ENCODE results near the gene RPL10A.

RPL10A gene

DNA sequence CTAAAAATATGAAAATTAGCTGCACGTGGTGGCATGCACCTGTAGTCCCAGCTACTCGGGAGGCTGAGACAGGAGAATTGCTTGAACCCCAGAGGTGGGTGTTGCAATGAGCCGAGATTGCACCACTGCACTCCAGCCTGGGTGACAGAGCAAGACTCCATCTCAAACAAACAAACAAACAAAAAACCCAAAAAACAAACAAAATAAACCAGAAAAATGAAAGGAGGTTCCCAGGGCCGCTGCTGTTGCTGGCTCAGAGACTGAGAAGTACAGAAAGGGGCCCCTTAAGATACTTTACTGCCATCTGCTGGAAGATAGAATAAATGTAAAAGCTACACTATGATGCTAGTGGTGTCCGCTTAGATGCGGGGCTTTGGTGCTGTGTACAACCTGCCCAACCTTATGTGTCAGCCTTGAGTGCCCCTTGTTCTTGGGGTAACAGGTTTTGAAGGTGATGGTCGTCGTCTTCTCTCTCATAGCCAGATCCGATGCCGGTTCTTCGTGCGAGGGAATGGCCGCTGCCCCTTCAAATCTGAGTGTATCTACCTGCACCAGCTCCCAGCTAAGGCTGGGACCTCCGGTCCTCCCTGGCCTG is 18.8 kb upstream of the RPL10A start:
- peak; percentile 6 for DNase-seq

DNA sequence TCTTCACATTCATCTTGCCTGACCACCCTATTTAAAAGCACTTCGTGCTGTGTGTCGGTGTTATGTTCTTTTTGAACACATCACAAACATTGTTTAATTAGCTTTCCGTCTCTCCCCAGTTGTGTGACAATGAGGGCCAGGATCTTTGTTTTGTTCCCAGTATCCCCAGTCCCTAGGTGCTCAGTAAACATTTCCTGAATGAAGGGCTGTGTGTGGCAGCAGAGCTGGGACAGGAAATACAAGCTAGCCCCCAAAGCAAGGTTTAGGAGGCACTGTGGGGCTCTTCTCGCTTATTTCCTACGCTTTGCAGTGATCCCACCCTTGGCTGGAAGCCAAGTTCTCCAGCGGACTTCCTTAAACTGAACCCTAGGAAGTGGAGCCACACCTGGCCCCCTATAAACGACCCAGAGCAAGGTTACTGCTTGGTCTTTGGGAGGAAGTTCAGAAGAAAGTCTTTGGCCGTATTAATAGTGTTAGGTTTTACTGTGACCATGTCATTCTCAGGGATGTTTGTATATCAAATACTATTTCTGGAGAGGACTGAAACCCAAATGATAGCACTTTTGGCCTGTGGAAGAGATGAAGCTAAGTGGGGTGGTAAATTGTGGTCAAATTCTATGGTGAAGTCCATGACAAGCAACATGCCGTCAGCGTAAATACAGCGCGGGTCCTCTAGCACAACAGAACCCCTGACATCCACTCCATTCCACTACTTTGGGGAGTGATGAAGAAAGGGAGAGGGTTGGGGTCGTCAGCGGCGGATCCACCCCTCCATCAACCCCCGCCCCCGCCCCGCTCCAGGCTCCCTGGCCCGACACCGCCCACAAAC is 16.6 kb upstream of the RPL10A start:
- DNase-seq: no peak

DNA sequence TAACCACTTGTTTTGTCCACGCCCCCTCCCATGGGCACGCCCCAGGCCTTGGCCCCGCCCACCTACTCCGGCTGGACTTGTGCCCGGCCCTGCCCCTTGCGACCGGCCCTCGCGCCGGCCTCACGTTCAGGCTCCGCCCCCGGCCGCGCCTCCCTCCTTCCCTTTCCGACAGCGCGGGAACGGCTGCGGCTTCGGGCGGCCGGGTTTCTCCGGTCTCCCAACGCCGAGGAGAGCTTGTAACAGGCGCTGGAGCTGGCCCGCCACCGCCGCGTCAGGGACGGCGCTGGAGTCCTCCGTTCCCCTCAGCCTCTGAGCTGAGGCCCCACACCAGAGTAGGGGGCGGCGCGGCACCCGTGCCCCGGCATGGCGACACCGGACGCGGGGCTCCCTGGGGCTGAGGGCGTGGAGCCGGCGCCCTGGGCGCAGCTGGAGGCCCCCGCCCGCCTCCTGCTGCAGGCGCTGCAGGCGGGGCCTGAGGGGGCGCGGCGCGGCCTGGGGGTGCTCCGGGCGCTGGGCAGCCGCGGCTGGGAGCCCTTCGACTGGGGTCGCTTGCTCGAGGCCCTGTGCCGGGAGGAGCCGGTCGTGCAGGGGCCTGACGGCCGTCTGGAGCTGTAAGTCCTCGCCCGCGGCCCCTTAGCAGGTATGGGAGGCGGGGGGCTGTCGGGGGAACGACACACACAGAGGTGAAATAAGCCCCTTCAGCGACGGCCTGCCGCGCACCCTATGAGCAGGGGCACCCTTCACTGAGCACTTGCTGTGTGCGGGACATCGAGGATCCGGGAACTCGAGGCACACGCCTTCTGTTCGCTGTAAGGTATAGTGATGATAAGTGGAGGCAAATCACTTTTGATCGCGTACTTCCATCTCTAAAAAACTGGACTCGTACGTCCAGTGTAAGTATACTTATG is 15.8 kb upstream of the RPL10A start, which contains the start of gene FANCE:
TSS of gene FANCE (plus strand) at position 156 of the 908 bp plus-strand sequence. CDS start at position 364, 208 bp downstream.
- peak; percentile 58 for DNase-seq

DNA sequence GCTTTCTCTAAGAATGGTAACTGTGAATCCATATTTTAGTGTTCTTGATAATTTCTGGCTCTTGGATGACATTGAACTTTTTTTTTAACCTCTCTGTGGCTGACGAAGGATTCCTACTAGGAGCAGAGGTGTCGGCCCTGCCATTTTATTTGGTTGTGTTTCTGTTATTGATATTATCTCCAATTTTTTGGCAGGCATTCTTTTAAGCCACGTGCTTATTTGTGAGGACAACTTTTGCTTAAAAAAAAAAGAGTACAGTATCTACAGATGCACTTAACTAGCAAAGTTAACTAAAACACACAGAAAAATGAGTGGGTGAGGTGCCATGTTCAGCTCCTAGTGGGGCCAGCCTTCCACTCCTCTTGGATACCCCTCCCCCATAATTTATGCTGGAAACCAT is 15.0 kb upstream of the RPL10A start:
- DNase-seq: no peak

DNA sequence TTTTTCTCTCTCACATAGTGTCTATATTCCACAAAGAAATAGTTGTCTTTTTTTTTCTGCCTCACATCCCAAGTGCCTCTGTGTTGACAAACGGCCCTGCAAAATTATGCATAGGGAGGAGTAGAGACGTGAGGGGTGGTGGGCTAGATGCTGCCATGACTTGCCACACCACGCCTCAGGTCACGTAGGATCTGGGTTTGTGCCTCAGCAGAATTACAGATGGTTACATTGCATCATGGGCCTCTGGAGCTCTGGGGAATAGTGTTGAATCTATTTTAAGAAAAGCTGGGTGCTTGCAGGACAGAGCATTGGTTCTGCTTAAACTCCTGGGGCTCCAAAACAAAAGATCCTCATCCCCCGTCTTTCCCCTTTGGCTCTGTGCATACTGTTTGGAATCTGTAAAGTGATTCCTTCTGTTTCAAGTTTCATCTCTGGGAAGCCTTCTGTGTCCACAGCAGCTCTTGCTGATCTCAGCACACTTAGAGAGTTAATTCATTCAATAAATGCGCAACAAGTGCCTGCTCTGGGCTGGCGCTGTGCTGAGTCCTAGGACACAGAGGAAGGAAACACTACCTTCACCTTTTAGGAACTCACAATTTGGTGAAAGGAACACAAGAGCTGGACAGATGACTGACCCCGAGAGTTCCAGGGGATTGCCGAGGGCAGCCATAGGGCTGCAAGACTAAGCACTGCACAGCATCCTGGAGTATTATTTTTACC is 13.7 kb upstream of the RPL10A start:
- DNase-seq: no peak

DNA sequence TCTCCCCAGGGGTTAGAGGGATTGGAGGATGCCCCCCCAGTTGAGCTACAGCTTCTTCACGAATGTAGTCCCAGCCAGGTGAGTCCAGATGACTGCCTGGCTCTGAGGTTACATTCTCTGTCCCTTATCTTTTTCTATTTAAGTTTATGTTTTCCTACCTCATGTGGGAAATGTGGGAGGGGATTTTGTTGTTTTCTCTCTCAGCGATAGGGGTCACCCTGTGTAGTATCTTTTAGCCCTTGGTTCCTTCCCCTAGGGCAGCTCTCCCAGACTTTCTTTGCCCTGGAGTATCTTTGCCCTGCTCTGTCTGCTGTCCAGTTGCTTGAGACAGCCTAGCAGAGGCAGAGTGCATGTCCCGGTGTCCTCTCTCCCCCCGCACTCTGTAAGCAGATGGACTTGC is 10.3 kb upstream of the RPL10A start:
- no peak for DNase-seq

DNA sequence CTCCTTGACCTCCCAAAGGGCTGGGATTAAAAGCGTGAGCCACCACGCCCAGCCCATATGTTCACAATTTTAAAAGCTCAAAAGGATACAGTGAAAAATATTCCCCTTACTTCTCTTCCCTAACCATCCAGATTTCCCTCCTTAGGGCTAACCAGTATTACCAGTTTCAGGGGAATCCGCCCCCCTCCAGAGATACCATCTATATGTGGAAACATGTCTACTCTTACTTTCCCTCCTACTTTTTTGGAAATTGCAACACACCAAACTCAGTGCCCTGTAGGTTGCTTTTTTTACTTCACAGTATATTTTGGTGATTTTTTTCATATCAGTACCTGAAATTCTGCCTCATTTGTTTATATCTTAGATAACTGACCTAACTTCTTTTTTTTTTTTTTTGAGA is 6.9 kb upstream of the RPL10A start:
- DNase-seq: no peak

DNA sequence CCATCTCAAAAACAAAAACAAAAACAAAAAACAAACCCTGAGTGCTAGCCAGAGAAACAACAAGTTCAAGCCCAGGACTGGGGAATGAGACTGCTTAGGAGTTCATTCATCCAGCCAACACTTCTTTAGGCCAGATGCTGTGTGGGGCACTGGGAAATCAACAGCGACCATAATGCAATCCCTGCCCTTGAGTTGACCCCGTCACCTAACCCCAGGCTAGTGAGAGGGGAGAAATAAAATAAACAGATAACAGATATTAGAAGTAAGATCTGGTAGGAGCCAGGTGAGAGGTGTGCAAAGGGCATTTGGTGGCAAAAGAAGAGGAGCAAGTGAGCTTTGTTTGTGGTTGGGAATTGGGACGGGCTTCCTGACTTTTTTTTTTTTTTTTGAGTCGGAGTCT is 4.9 kb upstream of the RPL10A start:
- DNase-seq: no peak

DNA sequence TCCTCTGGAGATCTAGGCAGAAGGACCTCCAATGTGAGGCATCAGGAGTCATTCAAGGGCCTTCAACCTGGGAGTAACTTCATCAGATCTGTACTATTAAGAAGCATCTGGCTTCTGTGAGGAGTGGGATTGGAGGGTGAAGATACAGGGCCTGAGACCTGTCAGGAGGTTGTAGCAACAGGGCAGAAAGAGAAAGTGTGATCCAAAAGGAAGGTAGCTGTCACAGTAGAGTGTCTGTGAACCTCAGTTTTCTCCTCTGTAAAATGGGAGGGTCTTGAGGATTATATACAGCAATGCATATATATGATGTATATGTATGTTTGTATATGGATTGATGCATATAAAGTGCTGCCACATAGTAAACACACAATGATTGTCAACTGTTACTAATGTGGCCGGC is 2.6 kb upstream of the RPL10A start:
- no peak for DNase-seq

DNA sequence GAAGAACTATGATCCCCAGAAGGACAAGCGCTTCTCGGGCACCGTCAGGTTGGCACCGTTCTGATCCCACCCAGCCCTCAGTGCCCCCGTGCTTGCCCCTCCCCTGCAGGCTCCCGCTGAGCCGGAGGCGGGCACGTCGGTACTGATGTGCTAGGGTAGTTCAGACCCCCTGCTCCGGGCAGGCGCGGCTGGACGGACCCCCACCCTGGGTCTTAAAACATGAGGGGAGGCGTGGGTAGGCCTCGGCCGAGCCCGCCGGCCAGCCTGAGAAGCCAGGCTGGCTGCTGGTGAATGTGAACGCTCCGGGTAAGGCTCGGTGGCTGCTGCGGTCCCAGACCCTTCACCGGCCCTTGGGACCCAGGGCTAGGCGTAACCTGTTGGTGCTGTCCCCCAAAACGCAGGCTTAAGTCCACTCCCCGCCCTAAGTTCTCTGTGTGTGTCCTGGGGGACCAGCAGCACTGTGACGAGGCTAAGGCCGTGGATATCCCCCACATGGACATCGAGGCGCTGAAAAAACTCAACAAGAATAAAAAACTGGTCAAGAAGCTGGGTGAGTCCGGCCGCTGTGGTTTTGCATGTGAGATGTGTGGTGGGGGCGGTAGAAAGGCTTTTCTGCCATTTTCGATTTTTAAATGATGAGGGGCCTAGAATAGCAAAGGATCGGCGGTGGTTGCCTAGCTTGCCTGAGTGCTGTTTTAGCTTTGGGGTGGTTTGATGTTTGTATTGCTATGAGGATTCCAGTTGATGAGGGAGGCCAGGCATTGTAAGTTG is 964 bp downstream of the RPL10A start:
- DNase-seq: no peak

DNA sequence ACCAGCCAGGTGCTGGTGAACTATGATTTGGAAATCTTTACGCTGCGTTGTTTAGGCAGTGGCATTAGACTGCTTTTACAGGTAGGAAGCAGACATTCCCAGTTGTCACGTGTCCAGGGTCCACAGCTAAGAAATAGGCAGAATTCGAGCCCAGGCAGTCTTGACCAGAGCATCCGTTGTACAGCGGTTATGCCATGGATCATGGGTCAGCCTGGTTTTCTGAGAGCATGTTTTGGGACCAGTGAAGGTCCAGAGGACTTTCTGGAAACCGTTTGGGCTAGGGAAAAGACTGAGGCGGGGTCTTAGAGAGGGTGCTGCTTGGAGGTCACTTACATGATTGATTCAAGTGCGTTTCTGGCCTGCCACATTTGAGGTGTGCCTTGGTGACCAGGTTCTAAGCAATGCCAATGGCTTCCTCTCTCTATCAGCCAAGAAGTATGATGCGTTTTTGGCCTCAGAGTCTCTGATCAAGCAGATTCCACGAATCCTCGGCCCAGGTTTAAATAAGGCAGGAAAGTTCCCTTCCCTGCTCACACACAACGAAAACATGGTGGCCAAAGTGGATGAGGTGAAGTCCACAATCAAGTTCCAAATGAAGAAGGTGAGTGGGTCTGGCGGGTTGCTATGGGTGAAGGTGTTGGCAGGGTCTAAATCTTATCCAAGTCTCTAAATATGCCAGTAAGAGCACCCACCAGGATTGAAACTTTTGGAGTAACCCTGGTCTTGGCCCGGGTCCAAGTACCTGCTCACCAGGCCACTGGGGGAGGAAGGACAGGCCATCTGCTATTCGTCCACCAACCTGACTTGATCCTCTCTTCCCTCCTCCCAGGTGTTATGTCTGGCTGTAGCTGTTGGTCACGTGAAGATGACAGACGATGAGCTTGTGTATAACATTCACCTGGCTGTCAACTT is 1.8 kb downstream of the RPL10A start:
- DNase-seq: no peak

DNA sequence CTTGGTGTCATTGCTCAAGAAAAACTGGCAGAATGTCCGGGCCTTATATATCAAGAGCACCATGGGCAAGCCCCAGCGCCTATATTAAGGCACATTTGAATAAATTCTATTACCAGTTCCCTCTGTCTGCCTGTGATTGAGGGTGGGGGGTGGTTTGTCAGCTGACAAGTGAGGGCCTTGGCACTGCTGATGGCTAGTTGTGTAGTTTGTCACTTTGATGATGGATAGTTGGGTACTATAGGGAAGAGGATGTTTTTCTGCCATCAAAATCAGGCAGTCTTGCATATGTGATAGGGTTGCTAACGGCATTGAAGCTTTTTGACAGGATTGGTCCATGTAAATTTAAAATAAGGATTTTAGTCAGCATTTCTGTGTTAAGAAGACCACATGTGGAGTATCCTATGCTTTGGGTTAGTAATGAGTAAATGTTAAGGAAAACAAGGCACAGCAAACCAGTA is 2.5 kb downstream of the RPL10A start:
- no peak for DNase-seq

DNA sequence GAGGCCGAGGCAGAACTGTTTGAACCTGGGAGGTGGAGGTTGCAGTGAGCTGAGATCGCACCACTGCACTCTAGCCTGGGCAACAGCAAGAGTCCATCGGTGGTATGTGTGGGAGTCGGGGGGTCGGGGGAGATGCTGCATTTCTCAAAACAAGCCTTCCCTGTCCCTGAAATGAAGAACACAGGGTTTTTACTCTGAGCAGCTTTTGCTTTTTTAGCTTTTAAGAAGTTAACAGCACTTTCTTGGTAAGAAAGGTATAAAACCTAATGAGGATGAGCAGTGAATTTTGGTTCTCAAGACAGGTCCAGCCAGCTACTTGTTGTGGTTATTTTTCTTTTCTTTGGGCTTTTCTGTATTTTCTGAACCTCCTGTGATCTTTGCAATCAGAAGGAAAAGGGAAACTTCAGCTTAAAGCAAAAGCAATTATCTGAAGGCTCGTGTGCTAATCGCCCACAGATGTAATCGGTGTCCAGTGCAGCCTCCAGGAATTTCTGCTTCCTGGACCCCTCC is 3.7 kb downstream of the RPL10A start:
- DNase-seq: no peak

DNA sequence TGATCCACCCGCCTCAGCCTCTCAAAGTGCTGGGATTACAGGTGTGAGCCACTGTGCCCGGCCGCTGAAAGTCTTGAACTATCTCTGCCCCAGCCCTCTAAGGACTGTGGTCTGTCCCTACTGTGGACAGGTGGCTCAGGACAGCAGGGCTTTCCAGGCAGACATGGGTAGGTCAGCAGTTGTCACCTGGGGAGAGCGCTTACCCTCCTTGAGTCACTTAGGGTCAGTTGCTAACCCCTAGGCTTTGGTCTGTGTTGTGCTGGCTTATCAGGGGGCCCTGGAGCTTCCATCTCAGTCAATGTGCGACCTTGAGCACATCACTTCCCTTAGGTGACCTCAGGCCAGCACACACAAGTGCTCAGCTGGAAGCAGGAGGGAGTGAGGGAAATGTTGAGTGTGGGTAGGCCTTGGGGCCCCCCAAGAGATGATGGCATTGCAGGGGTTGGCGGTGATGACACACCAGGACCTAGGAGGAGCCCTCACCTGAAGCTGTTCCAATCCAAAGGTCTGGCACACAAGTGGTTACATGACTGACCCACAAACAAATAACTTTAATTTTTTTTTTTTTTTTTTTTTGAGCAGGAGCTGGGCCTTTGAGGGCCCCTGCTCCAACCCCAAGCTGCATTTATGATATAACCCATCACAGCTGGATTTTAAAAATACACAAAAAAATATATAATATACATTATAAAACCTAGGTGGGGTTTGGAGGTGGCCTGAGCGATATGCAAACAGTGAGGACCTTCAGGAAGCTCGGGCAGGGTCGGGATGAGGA is 5.1 kb downstream of the RPL10A start:
- DNase-seq: no peak

DNA sequence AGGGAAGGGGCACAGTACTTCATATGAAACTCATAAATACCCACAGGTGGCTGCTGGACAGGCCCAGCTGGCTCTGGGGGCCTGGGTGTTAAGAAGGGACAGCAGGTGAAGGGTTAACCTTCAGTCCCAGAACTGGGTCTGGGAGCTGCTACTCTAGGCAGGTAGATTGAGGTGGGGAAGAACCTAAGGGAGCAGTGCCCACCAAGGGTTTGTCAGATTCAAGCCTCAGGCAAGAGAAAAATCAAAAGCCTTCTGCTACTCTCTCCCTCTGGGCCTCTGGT is 5.6 kb downstream of the RPL10A start:
- DNase-seq: no peak

DNA sequence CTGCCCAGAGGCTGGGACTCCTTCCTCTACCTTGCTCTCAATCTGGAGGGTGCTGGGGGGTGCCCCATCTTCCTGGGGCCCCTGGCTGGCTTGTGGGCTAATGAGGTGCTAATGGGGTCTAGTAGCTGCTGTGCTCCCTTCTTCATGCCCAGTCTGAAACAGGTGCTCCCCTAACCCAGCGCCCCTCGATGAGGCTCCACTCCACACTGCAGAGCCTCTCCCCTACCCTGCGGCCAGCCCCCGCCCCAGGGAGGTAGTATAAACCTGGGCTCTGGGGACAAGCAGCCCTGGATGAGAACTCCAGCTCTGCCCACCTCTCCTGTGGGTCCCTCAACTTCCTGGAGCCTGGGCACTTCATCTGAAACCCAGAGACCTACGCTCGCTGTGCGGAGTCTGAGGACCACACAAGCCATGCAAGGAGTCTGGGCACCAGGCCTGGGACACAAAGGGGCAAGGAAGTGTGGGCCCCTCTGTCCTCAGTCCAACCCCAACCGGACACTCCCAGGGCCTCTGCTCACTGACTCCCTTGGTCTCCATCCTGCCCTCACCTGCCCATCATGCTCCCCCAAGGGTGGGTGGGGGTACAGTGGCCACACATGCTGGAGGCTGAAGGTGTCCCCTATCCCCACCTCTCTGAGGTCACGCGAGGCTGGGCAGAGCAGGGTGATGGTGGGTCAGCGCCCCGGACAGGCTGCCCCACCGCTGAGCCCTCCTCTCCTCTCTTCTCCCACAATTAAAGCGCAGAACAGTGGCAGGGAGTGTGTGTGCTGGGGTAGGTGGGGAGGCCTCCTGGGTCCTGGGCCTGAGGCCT is 6.1 kb downstream of the RPL10A start:
- DNase-seq: no peak

DNA sequence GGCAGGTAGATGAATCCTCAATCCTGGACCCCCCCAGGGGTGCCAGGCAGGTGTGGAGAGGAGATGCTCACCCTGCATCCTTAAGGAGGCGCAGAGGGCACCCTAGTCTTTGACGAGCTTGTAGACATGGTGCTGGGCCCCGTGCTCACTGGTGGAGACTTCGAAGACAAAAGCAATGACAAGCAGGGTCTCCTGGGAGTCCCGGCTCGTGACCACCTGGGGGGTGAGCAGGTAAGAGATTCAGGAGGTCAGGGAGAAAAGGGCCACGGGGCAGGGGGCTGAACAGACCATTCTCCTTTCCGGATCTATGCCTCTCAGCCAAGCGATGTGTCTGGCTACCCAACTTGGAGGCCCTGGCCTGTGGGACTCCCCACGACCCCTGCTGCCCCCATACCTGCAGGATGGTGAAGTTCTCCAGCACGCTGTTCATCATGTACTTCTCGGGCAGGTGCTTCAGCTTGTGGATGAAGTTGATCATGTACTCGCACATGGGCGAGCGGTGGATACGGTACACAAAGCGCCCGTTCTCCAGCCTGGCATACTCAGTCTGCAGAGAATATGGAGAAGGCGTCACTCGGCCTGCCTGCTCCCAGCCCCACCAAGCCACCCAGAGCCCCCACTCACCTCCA is 6.9 kb downstream of the RPL10A start:
- no peak for DNase-seq

DNA sequence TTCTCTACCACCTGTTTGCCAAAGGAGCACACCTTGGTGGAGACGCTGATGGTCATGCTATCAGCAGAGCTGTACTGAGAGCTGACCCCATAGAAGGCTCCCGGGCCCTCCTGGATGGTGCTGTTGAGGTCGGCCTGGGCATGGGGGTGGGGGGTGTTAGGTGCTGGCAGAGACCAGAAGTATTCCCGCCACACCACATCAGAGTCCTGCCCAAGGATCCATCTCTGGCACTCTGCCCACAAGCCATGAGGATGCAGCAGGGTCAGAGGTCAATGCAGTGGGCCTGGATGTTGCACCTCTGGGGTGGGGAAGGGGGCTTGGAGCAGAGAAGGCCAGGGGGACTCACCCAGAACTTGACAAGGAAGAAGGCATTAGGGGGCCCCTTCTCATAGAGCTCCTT is 7.4 kb downstream of the RPL10A start:
- DNase-seq: no peak

DNA sequence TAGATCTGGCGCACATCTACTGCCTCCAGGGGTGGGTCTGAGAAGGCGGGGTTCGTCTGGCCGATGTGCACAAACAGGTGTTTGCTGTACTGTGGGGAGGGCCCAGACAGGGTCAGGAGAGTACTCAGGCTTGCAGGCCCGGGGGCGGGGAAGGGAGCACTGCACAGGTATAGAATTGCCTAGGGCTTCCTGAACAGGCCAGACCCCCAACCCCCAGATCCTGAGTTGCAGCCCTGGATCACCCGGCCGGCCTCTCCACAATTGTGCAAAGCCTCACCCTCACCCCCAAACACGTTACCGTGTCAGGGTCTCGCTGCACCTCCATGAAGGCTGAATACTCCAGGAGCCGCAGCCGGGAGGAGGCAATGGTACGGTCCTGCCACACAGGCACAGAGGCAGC is 7.8 kb downstream of the RPL10A start:
- no peak for DNase-seq

All from NCI-H1436 treated with DMSO at 0.1 percent for 48 hours (cell line).